Astrocyte of the cerebellum (primary cell): ENCODE measurements around the gene PLXDC1.

Experiments used
- DNase-seq: peaks from one replicate; pipeline ENCODE4 v3.0.0-alpha.2; 2011; ENCODE audit warnings: low read depth
- H3K4me3 ChIP-seq: 2 replicates; pipeline ENCODE4 v1.5.1; 2011; ENCODE audit warnings: mild to moderate bottlenecking, low read depth, low read length, moderate library complexity
- CTCF ChIP-seq: IDR thresholded peaks from 2 replicates; pipeline ENCODE4 v1.5.1; 2012; ENCODE audit warnings: low read length, low read depth, moderate library complexity, mild to moderate bottlenecking; ENCODE audit errors: missing control alignments
- in situ Hi-C: cut with HindIII; loops from 2 replicates; pipeline ENCODE4 v1.10.0; 2017; ENCODE audit warnings: low sequenced_read_pairs

The PLXDC1 gene

DNA sequence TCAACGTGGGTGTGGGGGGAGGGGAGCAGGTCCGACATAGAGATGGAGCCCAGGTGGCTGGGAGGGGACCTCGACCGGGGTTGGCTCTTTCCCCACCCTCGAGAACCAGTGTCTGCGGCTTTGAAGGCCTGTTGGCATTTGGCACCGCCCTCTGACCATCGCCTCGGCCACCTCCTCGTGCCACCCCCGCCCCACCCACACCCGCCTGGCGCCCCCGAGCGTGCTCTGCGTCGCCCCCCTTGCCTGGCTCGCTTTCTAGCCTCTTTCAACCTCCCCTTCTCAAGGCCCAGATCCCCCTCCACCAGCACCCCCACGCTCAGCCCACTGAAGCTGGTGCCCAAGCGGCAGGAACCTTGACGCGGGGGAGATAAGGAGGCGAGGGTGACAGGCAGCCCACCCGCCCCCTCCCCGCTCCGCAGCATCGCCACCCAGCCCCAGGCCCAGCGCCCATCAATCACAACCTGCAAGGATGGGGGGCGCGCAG is 45.4 kb upstream of the PLXDC1 start:
- DNase-seq = no peak
- peak overlapping the region; percentile 79 for H3K4me3 ChIP-seq
- TF ChIP-seq CTCF = no peak
- in situ Hi-C loops = no loop called here

GRCh38 chr17:39196241-39196807 is 44.9 kb upstream of the PLXDC1 start:
- in situ Hi-C loops = no loop called here
- peak overlapping the region; percentile 79 for H3K4me3 ChIP-seq
- DNase-seq = no peak
- TF ChIP-seq CTCF = no peak

GRCh38 chr17:39195568-39196160 is 44.2 kb upstream of the PLXDC1 start:
- in situ Hi-C loops = no loop called here
- H3K4me3 ChIP-seq = peak overlapping the region; percentile 79
- no peak for DNase-seq
- no peak for TF ChIP-seq CTCF

DNA sequence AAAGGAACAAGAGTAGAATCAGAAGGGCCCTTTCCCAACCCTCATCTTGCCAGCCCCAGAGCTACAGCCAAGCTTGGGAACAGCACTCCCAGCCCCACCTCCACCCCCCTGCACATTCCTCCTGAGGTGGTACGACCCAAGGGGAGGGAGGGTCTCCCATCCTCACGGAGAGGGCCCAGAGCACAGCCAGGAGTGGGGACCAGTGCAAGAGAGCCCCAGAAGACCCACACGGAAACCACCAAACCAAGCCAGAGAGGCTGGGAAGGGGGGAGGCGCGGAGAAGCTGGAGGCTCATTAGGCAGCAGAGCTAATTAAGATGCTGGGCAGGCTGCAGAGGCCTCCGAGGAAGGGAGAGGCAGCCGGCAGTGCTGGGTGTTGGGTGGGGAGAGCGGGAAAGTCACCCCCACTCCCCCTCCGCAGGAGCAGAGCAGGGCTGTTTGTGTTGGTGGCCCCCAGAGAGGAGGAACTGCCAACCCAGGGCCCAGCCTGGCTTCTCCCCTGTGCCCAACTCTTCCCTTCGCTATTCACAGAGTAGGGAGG is 43.6 kb upstream of the PLXDC1 start:
- no peak for DNase-seq
- no peak for TF ChIP-seq CTCF
- in situ Hi-C loops = no loop called here
- H3K4me3 ChIP-seq = peak overlapping the region; percentile 79

DNA sequence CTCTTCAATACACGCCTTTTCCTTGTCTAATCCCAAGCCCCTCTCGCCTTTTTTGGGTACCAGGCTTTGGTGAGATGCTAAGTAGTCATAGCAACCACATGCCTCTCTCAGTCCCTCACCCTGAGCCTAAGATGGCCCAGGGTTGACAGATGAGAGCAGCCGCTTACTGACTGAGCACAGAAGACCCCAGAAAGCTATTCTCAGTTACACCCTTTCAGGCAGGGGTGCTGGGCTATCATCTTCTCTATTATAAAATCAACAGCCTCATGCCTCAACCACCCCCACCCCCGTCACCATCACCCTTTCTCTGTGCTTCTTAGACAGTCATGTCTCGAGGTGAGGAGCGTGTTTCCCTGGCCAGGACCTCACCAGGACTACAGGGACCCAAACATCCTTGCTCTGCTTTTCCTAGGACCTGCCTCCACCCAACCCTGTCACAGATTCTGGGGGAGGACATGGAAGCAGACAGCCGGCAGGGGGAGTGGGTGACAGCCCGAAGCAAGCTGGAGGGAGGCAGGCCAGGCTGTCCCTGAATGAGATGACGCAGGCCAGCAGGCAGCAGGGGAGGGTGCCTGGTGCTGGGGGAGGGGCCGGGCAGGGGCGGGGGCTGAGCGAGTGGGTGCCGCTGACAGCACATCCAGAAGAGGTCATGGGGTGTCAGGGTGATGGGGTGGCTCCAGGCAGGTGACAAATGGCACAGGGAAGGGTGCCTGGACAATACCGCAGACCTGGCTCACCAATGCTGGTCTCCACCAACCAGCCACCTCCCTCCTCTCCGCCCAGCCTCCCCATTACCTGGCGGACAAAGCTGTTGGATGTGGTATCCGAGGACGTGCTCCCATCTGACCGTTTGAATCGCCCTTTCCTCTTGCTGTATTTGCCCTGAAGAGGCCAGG is 42.9 kb upstream of the PLXDC1 start:
- in situ Hi-C loops = no loop called here
- TF ChIP-seq CTCF = peak; percentile 53
- no peak for DNase-seq
- peak overlapping the region; percentile 79 for H3K4me3 ChIP-seq

DNA sequence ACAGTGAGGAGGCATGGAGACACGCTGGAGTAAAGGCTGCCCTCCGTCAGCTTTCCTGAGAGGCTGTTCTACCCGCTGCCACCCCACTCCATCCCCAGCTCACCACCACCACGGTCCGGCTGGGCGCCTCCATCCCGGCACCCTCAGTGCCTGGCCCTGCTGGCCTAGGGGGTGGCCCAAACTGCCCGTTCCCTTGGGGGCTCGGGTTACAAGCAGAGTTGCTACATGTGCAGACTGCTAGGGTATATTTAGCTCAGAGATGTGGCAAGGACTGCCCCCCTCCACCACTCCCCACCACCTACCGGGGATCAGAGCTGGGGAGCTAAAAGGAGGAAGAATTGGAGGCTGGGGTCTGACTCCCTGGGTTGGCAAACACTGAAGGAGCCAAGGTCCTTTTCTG is 41.9 kb upstream of the PLXDC1 start:
- in situ Hi-C loops = no loop called here
- no peak overlapping the region for H3K4me3 ChIP-seq
- no peak for TF ChIP-seq CTCF
- DNase-seq = no peak
